Measurements from ENCODE around the gene ZNF444. TPM values are rescaled to one million over a fixed set of nuclear protein-coding genes. Genes with fewer than 3 reads are reported as not detected.

ZNF444 gene
- total RNA-seq, 1 experiment from 2014 or later = 31.7 TPM

DNA sequence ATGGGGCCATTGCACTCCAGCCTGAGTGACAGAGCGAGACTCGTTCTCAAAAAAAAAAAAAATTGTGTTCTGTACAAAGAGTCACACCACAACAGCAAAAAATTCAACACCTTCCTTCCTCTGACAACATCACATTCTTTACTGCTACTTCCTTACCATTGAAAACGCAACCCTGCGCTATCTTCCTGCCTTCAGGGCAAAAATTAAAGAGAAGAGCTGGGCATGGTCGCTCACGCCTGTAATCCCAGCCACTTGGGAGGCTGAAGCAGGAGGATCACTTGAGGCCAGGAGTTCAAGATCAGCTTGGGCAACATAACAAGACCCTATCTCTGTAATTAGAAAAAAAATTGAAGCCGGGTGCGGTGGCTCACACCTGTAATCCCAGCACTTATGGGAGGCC, 9.4 kb upstream of the ZNF444 start (continued):
- TF ChIP-seq, protein P1, sequence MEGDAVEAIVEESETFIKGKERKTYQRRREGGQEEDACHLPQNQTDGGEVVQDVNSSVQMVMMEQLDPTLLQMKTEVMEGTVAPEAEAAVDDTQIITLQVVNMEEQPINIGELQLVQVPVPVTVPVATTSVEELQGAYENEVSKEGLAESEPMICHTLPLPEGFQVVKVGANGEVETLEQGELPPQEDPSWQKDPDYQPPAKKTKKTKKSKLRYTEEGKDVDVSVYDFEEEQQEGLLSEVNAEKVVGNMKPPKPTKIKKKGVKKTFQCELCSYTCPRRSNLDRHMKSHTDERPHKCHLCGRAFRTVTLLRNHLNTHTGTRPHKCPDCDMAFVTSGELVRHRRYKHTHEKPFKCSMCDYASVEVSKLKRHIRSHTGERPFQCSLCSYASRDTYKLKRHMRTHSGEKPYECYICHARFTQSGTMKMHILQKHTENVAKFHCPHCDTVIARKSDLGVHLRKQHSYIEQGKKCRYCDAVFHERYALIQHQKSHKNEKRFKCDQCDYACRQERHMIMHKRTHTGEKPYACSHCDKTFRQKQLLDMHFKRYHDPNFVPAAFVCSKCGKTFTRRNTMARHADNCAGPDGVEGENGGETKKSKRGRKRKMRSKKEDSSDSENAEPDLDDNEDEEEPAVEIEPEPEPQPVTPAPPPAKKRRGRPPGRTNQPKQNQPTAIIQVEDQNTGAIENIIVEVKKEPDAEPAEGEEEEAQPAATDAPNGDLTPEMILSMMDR (IDR thresholded peaks at IDR 0.05 in 2 of 3, conservative IDR thresholded peaks at IDR 0.05 in 1 of 3; ENCODE audit: borderline replicate concordance in 1 of 3, insufficient read depth in 1 of 3, low read depth in 2 of 3, low read length in 2 of 3) = no peak
- TF ChIP-seq ZFX (IDR thresholded peaks at IDR 0.05) (no peak), EZH2 (IDR thresholded peaks at IDR 0.05) (no peak)

DNA sequence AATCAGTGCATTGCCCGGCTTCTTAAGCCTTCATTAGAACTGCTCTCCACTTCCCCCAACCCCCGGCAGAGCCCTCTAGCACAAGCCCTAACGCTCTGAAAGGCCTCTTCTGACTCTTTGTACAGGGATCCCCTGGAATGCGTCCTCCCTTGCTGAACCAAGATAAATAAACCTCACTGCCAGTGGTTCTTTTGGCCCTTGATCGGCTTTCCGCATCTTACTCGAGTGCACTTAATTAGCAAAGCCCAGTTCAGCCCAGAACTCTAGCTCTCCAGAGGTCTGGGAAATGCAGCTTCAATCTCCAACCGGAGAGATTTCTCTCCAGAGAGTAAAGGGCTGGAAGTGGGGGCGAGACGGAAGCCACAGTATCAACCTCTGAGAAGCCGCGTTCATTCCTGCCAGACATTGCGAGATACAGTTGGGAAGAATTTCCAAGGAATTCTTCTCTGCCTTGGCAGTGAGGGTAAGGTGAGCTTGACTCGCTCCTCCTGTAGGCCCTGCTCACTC, 8.7 kb upstream of the ZNF444 start:
- Histone ChIP-seq H3K4me3 (replicated peaks in 1 of 2; ENCODE audit: low read depth in 1 of 2, low read length in 2 of 2) (no peak overlapping the region), H3K9me2 (ENCODE audit: insufficient read depth) (no peaks in the 10 kb centered on the region), H2AFZ (ENCODE audit: low read depth, low read length, poor library complexity, severe bottlenecking) (no peak overlapping the region), H3K9me3 (ENCODE audit: control insufficient read depth in 1 of 2, insufficient read depth in 1 of 2, low read depth in 1 of 2, low read length in 2 of 2) (no peaks in the 10 kb centered on the region), H3K9ac (ENCODE audit: low read length) (no peak overlapping the region), H3K4me1 (ENCODE audit: control insufficient read depth in 1 of 2, insufficient read depth in 2 of 2, low read length in 2 of 2) (peaks cover 3 to 9% of the 10 kb centered on the region in 2 experiments; a peak in 3 of 4 replicates), H3K36me3 (ENCODE audit: control insufficient read depth in 1 of 2, insufficient read depth in 2 of 2, low read length in 2 of 2) (no peaks in the 10 kb centered on the region), H3K4me2 (ENCODE audit: low read length) (no peak overlapping the region), H3K79me2 (ENCODE audit: insufficient read depth, low read length) (no peaks in the 10 kb centered on the region), H3K27me3 (ENCODE audit: insufficient read depth, low read length) (no peaks in the 10 kb centered on the region), H4K20me1 (ENCODE audit: insufficient read depth) (no peaks in the 10 kb centered on the region), H3K27ac (ENCODE audit: low read depth, low read length) (no peak overlapping the region)
- BruUV-seq (replicated peaks) = no TSS peak
- no peak for DNase-seq (ENCODE audit: low read depth, low spot score)
- intact Hi-C loops (cut with micrococcal nuclease) = no loop called here
- ATAC-seq = no peak
- TF ChIP-seq CEBPB (IDR thresholded peaks at IDR 0.05; ENCODE audit: low read depth) (no peak), ZFX (IDR thresholded peaks at IDR 0.05) (no peak), SRF (IDR thresholded peaks at IDR 0.05; ENCODE audit: low read depth) (no peak)
- ChIA-PET POLR2A (no interaction called here), RAD21 (ENCODE audit: low non-redundant PET in 1 of 2, low total read pairs in 2 of 2, uncharacterized antibody in 2 of 2, unreplicated experiment in 2 of 2) (no interaction called here), CTCF (no interaction called here)
